Uterus (tissue), 2 donors: ENCODE measurements around the gene HECW1.

Experiments
- POLR2A ChIP-seq, 2 donors: fragments of 450-650 bp; IDR thresholded peaks; one replicate each; pipeline ENCODE4 v1.6.1; 2016; ENCODE audit warnings: antibody characterized with exemption in 2 of 2, mild to moderate bottlenecking in 1 of 2, moderate library complexity in 1 of 2
- TF ChIP-seq, protein P1 (sequence below), 4 experiments: fragments of 200-600 bp in 2 of 4; fragments of 450-650 bp in 2 of 4; sonication (generic) in 2 of 4; IDR thresholded peaks; one replicate each; pipeline ENCODE4 v1.5.1; 2016 to 2019; ENCODE audit warnings: antibody characterized with exemption in 4 of 4, mild to moderate bottlenecking in 2 of 4, moderate library complexity in 1 of 4

DNA sequence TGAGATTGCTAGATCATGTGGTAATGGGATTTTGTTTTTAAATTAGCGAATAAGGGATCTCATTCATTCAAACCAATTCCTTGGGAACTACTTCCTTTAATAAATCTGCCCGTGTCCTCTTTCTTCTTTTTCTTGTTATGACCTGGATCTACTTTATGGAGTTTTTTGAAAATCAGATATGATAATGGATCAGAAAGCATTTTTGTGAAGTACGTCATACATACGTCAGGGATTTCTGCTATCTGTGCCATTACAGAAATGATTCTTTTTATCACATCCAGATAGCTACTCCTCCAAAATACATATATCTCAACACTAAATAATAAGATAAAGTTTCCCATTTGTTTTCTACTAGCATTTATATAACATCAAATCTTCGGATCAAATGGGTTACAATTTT lies 430.3 kb downstream of the HECW1 start:
- TF ChIP-seq, protein P1, sequence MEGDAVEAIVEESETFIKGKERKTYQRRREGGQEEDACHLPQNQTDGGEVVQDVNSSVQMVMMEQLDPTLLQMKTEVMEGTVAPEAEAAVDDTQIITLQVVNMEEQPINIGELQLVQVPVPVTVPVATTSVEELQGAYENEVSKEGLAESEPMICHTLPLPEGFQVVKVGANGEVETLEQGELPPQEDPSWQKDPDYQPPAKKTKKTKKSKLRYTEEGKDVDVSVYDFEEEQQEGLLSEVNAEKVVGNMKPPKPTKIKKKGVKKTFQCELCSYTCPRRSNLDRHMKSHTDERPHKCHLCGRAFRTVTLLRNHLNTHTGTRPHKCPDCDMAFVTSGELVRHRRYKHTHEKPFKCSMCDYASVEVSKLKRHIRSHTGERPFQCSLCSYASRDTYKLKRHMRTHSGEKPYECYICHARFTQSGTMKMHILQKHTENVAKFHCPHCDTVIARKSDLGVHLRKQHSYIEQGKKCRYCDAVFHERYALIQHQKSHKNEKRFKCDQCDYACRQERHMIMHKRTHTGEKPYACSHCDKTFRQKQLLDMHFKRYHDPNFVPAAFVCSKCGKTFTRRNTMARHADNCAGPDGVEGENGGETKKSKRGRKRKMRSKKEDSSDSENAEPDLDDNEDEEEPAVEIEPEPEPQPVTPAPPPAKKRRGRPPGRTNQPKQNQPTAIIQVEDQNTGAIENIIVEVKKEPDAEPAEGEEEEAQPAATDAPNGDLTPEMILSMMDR (IDR thresholded peaks at IDR 0.05), result no peak
- TF ChIP-seq POLR2A (IDR thresholded peaks at IDR 0.05), result no peak
